Stimulated activated CD4-positive, alpha-beta T cell treated with anti-CD3 and anti-CD28 coated beads, TNF-alpha, amount 100 ng/mL, for 48 hours (primary cell): ENCODE results near the gene NAV2.

Experiments
- DNase-seq, 3 donors: peaks; one replicate each; pipeline ENCODE4 v3.0.0-alpha.2; 2020; ENCODE audit warnings: low read depth in 3 of 3

The NAV2 gene

GRCh38 chr11:19712281-19713195, at the start of gene NAV2:
NAV2 (plus strand) TSS chr11:19712837; CDS start chr11:19713696, 859 bp downstream.
- DNase-seq = peak; percentile 41 to 64 (median 53)

GRCh38 chr11:19663206-19663605, 49.4 kb upstream of the NAV2 start:
- DNase-seq = no peak

GRCh38 chr11:19664886-19665548, 47.6 kb upstream of the NAV2 start:
- no peak for DNase-seq

GRCh38 chr11:19666951-19667350, 45.7 kb upstream of the NAV2 start:
- no peak for DNase-seq

- DNase-seq = no peak
Measured at GRCh38 chr11:19669511-19669910, 43.1 kb upstream of the NAV2 start.

- no peak for DNase-seq
Measured at GRCh38 chr11:19670030-19670791, 42.4 kb upstream of the NAV2 start.

- DNase-seq = no peak
Measured at GRCh38 chr11:19672586-19673206, 39.9 kb upstream of the NAV2 start.

GRCh38 chr11:19673924-19674729, 38.5 kb upstream of the NAV2 start:
- no peak for DNase-seq

GRCh38 chr11:19674836-19675235, 37.8 kb upstream of the NAV2 start:
- DNase-seq = no peak

GRCh38 chr11:19675397-19675796, 37.2 kb upstream of the NAV2 start:
- no peak for DNase-seq

- DNase-seq = no peak
Measured at GRCh38 chr11:19676475-19677380, 35.9 kb upstream of the NAV2 start.

- no peak for DNase-seq
Measured at GRCh38 chr11:19677381-19678080, 35.1 kb upstream of the NAV2 start.

- no peak for DNase-seq
Measured at GRCh38 chr11:19679952-19680828, 32.4 kb upstream of the NAV2 start.

GRCh38 chr11:19680829-19681368, 31.7 kb upstream of the NAV2 start:
- DNase-seq = no peak

GRCh38 chr11:19683141-19683805, 29.4 kb upstream of the NAV2 start:
- no peak for DNase-seq

GRCh38 chr11:19683862-19684491, 28.7 kb upstream of the NAV2 start:
- DNase-seq = no peak

- no peak for DNase-seq
Measured at GRCh38 chr11:19686234-19686633, 26.4 kb upstream of the NAV2 start.
